Posterior cingulate gyrus (tissue), 11 donors: Measurements from ENCODE around the gene EXOC7.
A peak's percentile ranks its signal among the peaks of the same experiment; 100 is the strongest.

Experiments used
- DNase-seq, 10 donors: peaks; one replicate each; pipeline versions ENCODE4 v3.0.0 to v3.0.0-alpha.2; 2020 to 2021; ENCODE audit warnings: mixed read lengths in 3 of 10
- intact Hi-C: fragments of 100-400 bp; cut with DNase I; formaldehyde crosslinking; loops from one replicate; pipeline ENCODE4 v1.15.1; 2023

Gene EXOC7

GRCh38 chr17:76123191-76123499, 19.6 kb upstream of the EXOC7 start:
- no peak for DNase-seq
- intact Hi-C loops: no loop called here

DNA sequence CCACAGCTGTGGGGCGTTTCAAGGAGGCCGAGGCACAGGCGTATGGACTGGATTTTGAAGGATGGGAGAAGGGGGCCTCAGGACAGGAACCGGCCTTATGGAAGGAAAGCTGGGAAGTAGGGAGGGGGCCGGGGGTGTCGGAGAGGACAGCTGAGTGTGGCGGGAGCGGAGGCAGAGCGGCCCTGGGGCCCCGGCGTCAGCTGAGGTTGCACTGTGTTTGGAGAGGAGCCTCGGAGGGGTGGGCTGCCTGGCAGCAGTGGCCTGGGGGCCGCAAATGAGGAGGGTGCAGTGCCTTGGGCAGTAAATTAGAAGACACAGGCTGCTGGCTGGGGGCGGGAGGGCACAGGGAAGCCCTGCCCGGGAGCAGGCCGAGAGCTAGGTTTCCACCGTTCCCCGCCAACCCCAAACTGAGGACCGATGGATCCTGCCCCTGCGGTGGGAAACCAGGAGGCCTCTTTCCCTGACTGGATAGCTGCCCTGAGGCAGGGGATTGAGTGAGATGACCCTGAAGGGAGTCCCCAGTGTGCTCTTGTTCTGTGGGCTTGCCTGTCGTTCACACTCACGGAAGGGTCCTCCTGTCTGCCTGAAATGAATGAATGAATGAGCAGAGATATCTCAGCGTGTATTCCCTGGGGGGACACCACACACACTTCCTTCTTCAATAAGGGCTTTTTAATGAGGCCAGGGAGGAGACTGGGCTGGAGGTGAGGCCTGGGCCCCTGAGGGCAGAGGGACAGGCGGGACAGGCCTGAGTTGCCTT, 19.0 kb upstream of the EXOC7 start:
- intact Hi-C loops: no loop called here
- DNase-seq: peak in 2 of 10 donors; percentile 65

DNA sequence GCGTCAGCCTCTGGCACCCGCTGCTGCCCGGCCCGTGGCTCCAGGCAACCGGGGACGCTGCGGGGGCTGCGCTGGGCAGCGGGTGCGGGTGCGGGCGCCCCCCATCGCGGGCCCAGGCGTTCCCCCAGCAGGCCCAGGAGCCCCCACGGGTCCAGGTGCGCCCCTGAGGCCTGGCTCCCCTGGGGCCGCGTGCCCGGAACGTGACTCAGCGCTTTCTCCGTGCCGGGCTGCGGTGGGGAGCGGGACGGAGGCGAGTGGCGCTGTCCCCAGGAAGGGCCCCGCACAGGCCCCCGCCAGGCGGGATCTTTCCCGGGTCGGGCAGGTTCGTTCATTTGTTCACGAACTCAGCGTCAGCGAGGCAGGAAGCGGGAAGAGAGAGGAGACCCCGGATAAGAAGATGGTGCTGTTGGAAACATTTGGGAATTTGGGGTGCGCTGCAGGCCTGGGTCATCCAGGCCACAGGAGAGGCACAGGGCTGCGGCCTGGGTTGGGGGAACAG, 18.4 kb upstream of the EXOC7 start:
- intact Hi-C loops: loop anchor here (1.0 kb wide), 2 partner anchors 60 to 157 kb away; no protein-coding TSS in a partner anchor
- peak in 3 of 10 donors; percentile 34 to 84 (median 73) for DNase-seq

GRCh38 chr17:76120658-76121008, 17.0 kb upstream of the EXOC7 start:
- intact Hi-C loops: loop anchor here (1.0 kb wide), 2 partner anchors 62 to 159 kb away; no protein-coding TSS in a partner anchor
- DNase-seq: peak in 1 of 10 donors; percentile 3

DNA sequence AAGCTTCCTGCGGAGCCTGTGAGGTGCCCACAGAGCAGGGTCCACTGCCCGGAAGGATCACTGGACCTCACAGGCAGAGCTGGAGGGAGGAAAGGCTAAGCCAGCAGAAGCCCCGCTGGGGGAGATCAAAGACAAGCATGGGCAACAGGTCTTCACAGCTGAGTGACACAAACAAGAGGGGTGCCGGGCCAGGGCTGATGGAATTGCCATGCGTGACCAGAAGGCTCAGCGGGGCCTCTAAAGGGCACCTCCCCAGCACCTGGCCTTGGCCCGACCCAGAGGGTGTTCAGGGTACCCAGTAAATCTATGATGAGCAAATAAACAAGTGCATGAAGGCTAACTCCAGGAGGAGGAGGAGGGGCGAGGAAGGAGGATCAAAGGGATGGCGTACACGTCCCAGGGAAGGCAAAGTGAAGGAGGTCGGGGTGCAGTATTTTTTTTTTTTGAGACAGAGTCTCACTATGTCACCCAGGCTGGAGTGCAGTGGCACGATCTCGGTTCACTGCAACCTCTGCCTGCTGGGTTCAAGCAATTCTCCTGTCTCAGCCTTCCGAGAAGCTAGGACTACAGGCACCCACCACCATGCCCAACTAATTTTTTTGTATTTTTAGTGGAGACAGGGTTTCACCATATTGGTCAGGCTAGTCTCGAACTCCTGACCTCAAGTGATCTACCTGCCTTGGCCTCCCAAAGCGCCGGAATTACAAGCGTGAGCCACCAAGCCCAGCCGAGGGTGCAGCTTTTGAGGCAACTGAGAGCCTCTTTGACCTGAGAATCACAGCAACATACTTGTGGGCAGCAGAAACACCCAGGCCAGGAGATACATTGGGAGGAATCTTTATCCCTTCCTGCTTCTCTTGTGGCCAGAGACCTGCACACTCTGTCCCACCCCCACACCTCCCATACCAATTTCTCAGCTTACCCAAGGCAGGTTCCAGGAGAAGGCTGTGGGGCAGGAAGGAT, 16.1 kb upstream of the EXOC7 start:
- intact Hi-C loops: no loop called here
- DNase-seq: peak in 1 of 10 donors; percentile 73

GRCh38 chr17:76115138-76115754, 11.7 kb upstream of the EXOC7 start:
- peak in 2 of 10 donors; percentile 17 for DNase-seq
- intact Hi-C loops: no loop called here

DNA sequence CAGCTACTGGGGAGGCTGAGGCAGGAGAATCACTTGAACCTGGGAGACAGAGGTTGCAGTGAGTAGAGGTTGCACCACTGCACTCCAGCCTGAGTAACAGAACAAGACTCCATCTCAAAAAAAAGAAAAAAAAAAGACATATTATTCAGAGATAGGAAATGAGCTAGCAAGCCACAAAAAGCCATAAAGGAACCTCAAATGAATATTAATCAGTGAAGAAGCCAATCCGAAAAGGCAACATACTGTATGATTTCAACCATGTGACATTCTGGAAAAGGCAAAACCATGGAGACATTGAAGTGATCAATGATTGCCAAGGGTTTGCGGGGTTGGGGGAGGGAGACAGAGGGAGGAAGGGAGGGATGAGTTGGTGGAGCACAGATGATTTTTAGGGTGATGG, 8.4 kb upstream of the EXOC7 start:
- intact Hi-C loops: no loop called here
- DNase-seq: no peak

GRCh38 chr17:76107509-76107908, 3.9 kb upstream of the EXOC7 start:
- intact Hi-C loops: no loop called here

GRCh38 chr17:76106703-76107102, 3.1 kb upstream of the EXOC7 start:
- intact Hi-C loops: no loop called here
- no peak for DNase-seq

More at GRCh38 chr17:76107509-76107908, 3.9 kb upstream of the EXOC7 start:
- no peak for DNase-seq

GRCh38 chr17:76104896-76105231, 1.3 kb upstream of the EXOC7 start:
- DNase-seq: no peak
- intact Hi-C loops: no loop called here

GRCh38 chr17:76104140-76104895, 731 bp upstream of the EXOC7 start:
- intact Hi-C loops: no loop called here

GRCh38 chr17:76102944-76103273, 678 bp downstream of the EXOC7 start:
- intact Hi-C loops: no loop called here

More at GRCh38 chr17:76104140-76104895, 731 bp upstream of the EXOC7 start:
- peak in 1 of 10 donors; percentile 49 for DNase-seq

GRCh38 chr17:76097716-76098295, 5.8 kb downstream of the EXOC7 start:
- intact Hi-C loops: no loop called here
- DNase-seq: peak in 3 of 10 donors; percentile 14 to 50 (median 23)

More at GRCh38 chr17:76102944-76103273, 678 bp downstream of the EXOC7 start:
- DNase-seq: no peak

DNA sequence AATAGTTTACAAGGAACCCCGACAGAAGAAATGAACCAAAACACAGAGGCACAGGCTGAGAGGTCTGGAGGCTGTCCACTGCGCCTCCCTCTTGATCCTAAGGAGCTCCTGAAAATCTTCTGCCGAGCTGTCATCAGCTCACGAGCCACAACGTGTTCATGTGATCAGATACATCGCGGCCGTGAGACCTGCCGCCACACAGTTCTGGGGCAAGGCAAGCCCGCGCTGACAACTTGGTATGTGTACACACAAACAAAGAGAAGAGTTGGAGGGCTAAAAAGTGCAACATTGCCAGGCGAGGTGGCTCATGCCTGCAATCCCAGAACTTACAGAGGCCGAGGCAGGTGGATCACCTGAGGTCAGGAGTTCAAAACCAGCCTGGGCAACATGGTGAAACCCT, 7.6 kb downstream of the EXOC7 start:
- DNase-seq: peak in 3 of 10 donors; percentile 12 to 76 (median 72)
- intact Hi-C loops: no loop called here

DNA sequence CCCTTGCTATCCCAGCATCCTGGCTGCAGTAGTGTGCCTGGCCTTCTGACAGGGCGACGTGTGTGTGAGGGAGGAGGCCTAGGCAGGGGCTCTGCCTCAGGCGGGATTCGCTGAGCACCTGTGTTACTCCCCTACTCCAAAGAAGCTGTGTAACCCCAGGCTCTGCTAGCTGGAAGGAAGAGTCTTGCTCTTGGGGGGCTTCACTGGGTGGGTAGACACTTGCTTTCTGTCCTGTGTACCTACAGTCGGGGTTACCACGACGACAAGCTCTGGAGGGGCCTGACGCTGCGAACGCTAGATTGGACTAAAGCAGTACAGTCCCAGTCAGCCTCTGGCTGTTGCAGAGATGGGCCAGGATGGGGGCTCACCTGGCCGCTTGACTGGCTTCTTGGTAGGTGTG, 9.5 kb downstream of the EXOC7 start:
- intact Hi-C loops: no loop called here
- peak in 2 of 10 donors; percentile 26 to 49 for DNase-seq

GRCh38 chr17:76092526-76093413, 10.8 kb downstream of the EXOC7 start:
- DNase-seq: peak in 2 of 10 donors; percentile 67 to 84
- intact Hi-C loops: no loop called here

DNA sequence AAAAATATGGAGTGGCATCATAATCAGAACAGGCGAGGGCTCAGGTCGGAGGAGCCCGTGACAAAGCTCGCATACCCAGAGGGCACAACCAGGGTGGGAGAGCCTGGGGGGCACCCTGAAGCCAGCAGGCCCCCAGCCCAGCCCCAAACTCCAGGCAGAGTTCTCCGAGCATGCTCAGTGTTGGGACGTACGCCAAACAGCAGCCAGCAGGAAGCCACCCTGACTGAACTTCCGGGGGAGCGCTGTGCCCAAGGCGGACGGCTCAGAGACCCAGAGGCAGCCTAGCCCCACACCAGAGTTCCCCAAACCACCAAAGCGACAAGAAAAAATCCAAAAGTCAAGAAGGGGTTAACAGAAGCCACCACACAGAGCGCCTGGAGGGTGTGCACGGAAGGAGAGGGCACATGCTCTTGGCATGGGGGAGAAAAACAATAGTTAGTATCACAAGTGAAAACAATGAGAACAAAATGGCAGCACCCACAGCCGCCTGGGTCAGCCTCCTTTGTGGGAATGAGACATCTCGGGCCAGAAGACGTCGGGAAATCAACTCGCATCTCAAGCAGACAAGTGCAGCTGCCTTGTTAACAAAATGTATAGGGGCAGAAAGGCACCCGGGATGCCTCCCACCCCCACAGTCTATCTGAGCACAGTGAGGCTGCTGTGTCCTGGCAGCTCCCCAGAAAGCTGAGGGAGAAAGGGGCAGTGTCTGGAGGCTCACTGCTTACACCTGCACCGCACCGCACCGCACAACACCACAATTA, 11.9 kb downstream of the EXOC7 start:
- intact Hi-C loops: no loop called here

GRCh38 chr17:76090517-76091129, 13.0 kb downstream of the EXOC7 start:
- intact Hi-C loops: no loop called here
- peak in 2 of 10 donors; percentile 57 to 62 for DNase-seq

More for the DNA sequence above, 11.9 kb downstream of the EXOC7 start:
- DNase-seq: peak in 1 of 10 donors; percentile 81
